H1 (cell line): Measurements from ENCODE around the gene IFNE. TPM values are rescaled to one million over a fixed set of nuclear protein-coding genes. Genes with fewer than 3 reads are reported as not detected.

Experiments used
- CTCF ChIA-PET: fragments of 300-600 bp; sonication (Branson Sonifier 250); formaldehyde crosslinking; loops from one replicate; lab custom pipeline; 2021; ENCODE audit not compliant: partially characterized antibody; lab: Charles Lee
- POLR2A ChIA-PET: fragments of 300-600 bp; sonication (Branson Sonifier 250); formaldehyde crosslinking; loops from one replicate; lab custom pipeline; 2021; ENCODE audit warnings: inconsistent platforms; ENCODE audit not compliant: partially characterized antibody; lab: Charles Lee
- DNase-seq, 2 experiments: peaks; one replicate each; pipeline versions ENCODE4 v3.0.0 to v3.0.0-alpha.2; 2010 to 2022; ENCODE audit warnings: low spot score in 2 of 2, low read depth in 1 of 2, mixed read lengths in 1 of 2
- FAIRE-seq: peaks from 2 replicates; lab custom pipeline; 2011; peaks lifted over from hg19 to GRCh38; lab: Jason Lieb, UNC
- H2AFZ ChIP-seq: 2 replicates; pipeline ENCODE4 v1.8.1; 2012; ENCODE audit warnings: low read length, inconsistent platforms
- H2AK5ac ChIP-seq: 2 replicates; pipeline ENCODE4 v1.6.1; 2013; ENCODE audit warnings: low read depth, low read length
- H2BK120ac ChIP-seq: replicated peaks from 2 replicates; pipeline ENCODE3; 2013; ENCODE audit warnings: low read depth, low read length, inconsistent platforms
- H2BK12ac ChIP-seq: 2 replicates; pipeline ENCODE4 v1.6.1; 2013; ENCODE audit warnings: low read depth, low read length
- H2BK15ac ChIP-seq: 2 replicates; pipeline ENCODE4 v1.6.1; 2013; ENCODE audit warnings: low read length
- H2BK20ac ChIP-seq: 2 replicates; pipeline ENCODE4 v1.6.1; 2013; ENCODE audit warnings: low read length
- H2BK5ac ChIP-seq: 2 replicates; pipeline ENCODE4 v1.6.1; 2013; ENCODE audit warnings: low read depth, low read length
- H3K14ac ChIP-seq: 2 replicates; pipeline ENCODE4 v1.6.1; 2013; ENCODE audit warnings: inconsistent platforms; ENCODE audit not compliant: insufficient read length
- H3K18ac ChIP-seq: 2 replicates; pipeline ENCODE4 v1.6.1; 2013; ENCODE audit warnings: low read length; ENCODE audit errors: extremely low read depth
- H3K23ac ChIP-seq: 2 replicates; pipeline ENCODE4 v1.6.1; 2013; ENCODE audit warnings: inconsistent platforms; ENCODE audit not compliant: insufficient read length
- H3K23me2 ChIP-seq: 2 replicates; pipeline ENCODE4 v1.6.1; 2013; ENCODE audit warnings: low read depth, low read length
- H3K27ac ChIP-seq: 2 replicates; pipeline ENCODE4 v1.6.1; 2011; ENCODE audit warnings: low read depth, low read length, inconsistent platforms
- H3K27me3 ChIP-seq, 4 experiments: replicated peaks in 1 of 4; 1 replicate in 1 of 4; 2 replicates in 3 of 4; pipeline versions ENCODE4 v1.6.1 to v1.8.1; 2011 to 2013; ENCODE audit warnings: low read length in 3 of 4, mild to moderate bottlenecking in 3 of 4, inconsistent platforms in 2 of 4, mixed read lengths in 2 of 4, moderate library complexity in 1 of 4; ENCODE audit not compliant: control insufficient read depth in 3 of 4, insufficient read depth in 3 of 4; ENCODE audit errors: extremely low read depth in 1 of 4
- H3K36me3 ChIP-seq, 4 experiments: 2 replicates each; pipeline versions ENCODE4 v1.6.1 to v1.8.1; 2011 to 2013; ENCODE audit warnings: mild to moderate bottlenecking in 4 of 4, low read length in 3 of 4, moderate library complexity in 2 of 4, control low read depth in 1 of 4, inconsistent platforms in 1 of 4; ENCODE audit not compliant: insufficient read depth in 4 of 4, control insufficient read depth in 2 of 4
- H3K4ac ChIP-seq: replicated peaks from 2 replicates; pipeline ENCODE3; 2013; ENCODE audit warnings: low read length, low read depth, mixed read lengths, inconsistent platforms; ENCODE audit not compliant: insufficient read length
- H3K4me1 ChIP-seq, 4 experiments: replicated peaks in 1 of 4; 1 replicate in 1 of 4; 2 replicates in 3 of 4; pipeline versions ENCODE4 v1.6.1 to v1.8.1; 2011 to 2013; ENCODE audit warnings: low read length in 3 of 4, inconsistent platforms in 2 of 4, mixed read lengths in 1 of 4; ENCODE audit not compliant: insufficient read depth in 4 of 4, control insufficient read depth in 3 of 4
- H3K4me2 ChIP-seq, 2 experiments: 2 replicates each; pipeline versions ENCODE4 v1.6.1 to v1.8.1; 2011 to 2013; ENCODE audit warnings: low read depth in 2 of 2, low read length in 2 of 2, control low read depth in 1 of 2, inconsistent platforms in 1 of 2, mild to moderate bottlenecking in 1 of 2; ENCODE audit not compliant: insufficient read depth in 1 of 2
- H3K4me3 ChIP-seq, 4 experiments: fragments of 200-600, 300-600 bp in 1 of 4; sonication (generic), shearing (Covaris generic), sonication (Bioruptor Twin) in 1 of 4; 2 replicates each; pipeline versions ENCODE4 v1.5.1 to v1.8.1; 2011 to 2016; ENCODE audit warnings: low read length in 4 of 4, low read depth in 3 of 4, control low read depth in 2 of 4, inconsistent platforms in 2 of 4, mild to moderate bottlenecking in 2 of 4, mixed read lengths in 1 of 4, moderate library complexity in 1 of 4; ENCODE audit not compliant: insufficient read depth in 2 of 4; ENCODE audit errors: extremely low read depth in 1 of 4
- H3K56ac ChIP-seq: replicated peaks from 2 replicates; pipeline ENCODE3; 2013; ENCODE audit warnings: low read depth, mild to moderate bottlenecking, mixed read lengths, low read length, inconsistent platforms; ENCODE audit not compliant: insufficient read length
- H3K79me1 ChIP-seq: 2 replicates; pipeline ENCODE4 v1.6.1; 2013; ENCODE audit warnings: low read depth, low read length, control low read depth
- H3K79me2 ChIP-seq, 2 experiments: 2 replicates each; pipeline versions ENCODE4 v1.6.1 to v1.8.1; 2012 to 2013; ENCODE audit warnings: low read length in 2 of 2, mild to moderate bottlenecking in 2 of 2, inconsistent platforms in 1 of 2; ENCODE audit not compliant: insufficient read depth in 2 of 2, control insufficient read depth in 1 of 2
- H3K9ac ChIP-seq, 4 experiments: replicated peaks in 1 of 4; 1 replicate in 1 of 4; 2 replicates in 3 of 4; pipeline versions ENCODE4 v1.6.1 to v1.8.1; 2011 to 2013; ENCODE audit warnings: low read depth in 3 of 4, low read length in 3 of 4, control low read depth in 2 of 4, mild to moderate bottlenecking in 2 of 4, moderate library complexity in 2 of 4, inconsistent platforms in 1 of 4; ENCODE audit errors: extremely low read depth in 1 of 4
- H3K9me3 ChIP-seq, 2 experiments: 2 replicates each; pipeline versions ENCODE4 v1.6.1 to v1.8.1; 2012 to 2013; ENCODE audit warnings: mild to moderate bottlenecking in 2 of 2, moderate library complexity in 2 of 2, control low read depth in 1 of 2, inconsistent platforms in 1 of 2, low read depth in 1 of 2, low read length in 1 of 2, mixed read lengths in 1 of 2; ENCODE audit not compliant: insufficient read depth in 2 of 2
- H4K20me1 ChIP-seq, 2 experiments: replicated peaks in 1 of 2; 2 replicates each; pipeline versions ENCODE3 to v1.8.1; 2011 to 2013; ENCODE audit warnings: inconsistent platforms in 2 of 2, low read length in 2 of 2, mild to moderate bottlenecking in 1 of 2; ENCODE audit not compliant: insufficient read depth in 2 of 2, control insufficient read depth in 1 of 2
- H4K5ac ChIP-seq: 2 replicates; pipeline ENCODE4 v1.6.1; 2013; ENCODE audit warnings: low read length, low read depth, mixed read lengths, inconsistent platforms; ENCODE audit not compliant: insufficient read length
- H4K8ac ChIP-seq: 2 replicates; pipeline ENCODE4 v1.8.0; 2013; ENCODE audit warnings: mild to moderate bottlenecking, moderate library complexity, low read length, inconsistent platforms; ENCODE audit not compliant: insufficient read depth; ENCODE audit errors: extremely low read depth
- H4K91ac ChIP-seq: replicated peaks from 2 replicates; pipeline ENCODE3; 2013; ENCODE audit warnings: low read length, mixed read lengths, inconsistent platforms; ENCODE audit not compliant: insufficient read length
- CBX5 ChIP-seq: fragments of 300-800, 300-1000 bp; sonication (generic); IDR thresholded peaks from 2 replicates; pipeline ENCODE4 v1.7.1; 2016; ENCODE audit warnings: antibody characterized with exemption, low read length, low read depth
- CEBPB ChIP-seq: IDR thresholded peaks from 2 replicates; pipeline ENCODE4 v1.6.1; 2012; ENCODE audit warnings: low read depth, low read length
- CREB1 ChIP-seq: IDR thresholded peaks from 2 replicates; pipeline ENCODE4 v1.6.1; 2012; ENCODE audit warnings: inconsistent platforms
- CTBP2 ChIP-seq: IDR thresholded peaks from 2 replicates; pipeline ENCODE4 v1.7.0; 2011; ENCODE audit warnings: borderline replicate concordance, mild to moderate bottlenecking, moderate library complexity, mixed read lengths, low read length; ENCODE audit not compliant: insufficient read depth, insufficient read length
- HDAC2 ChIP-seq, 2 experiments: fragments of 300-600 bp in 1 of 2; sonication (generic) in 1 of 2; IDR thresholded peaks; 2 replicates each; pipeline ENCODE4 v1.6.1; 2011 to 2012; ENCODE audit warnings: low read depth in 2 of 2, low read length in 2 of 2, mild to moderate bottlenecking in 2 of 2, moderate library complexity in 2 of 2, borderline replicate concordance in 1 of 2, inconsistent platforms in 1 of 2
- JUND ChIP-seq: IDR thresholded peaks from 2 replicates; pipeline ENCODE4 v1.6.1; 2011; ENCODE audit warnings: mild to moderate bottlenecking, improper control_type of control experiment, low read length
- KDM5A ChIP-seq: fragments of 200-600 bp; IDR thresholded peaks from 2 replicates; pipeline ENCODE4 v1.7.1; 2012; ENCODE audit warnings: mild to moderate bottlenecking, low read length, inconsistent platforms, mixed read lengths
- SP2 ChIP-seq: IDR thresholded peaks from 2 replicates; pipeline ENCODE4 v1.6.1; 2012; ENCODE audit warnings: mild to moderate bottlenecking, low read length, inconsistent platforms
- TAF7 ChIP-seq: optimal IDR thresholded peaks from 2 replicates; pipeline ENCODE3; 2011; ENCODE audit warnings: low read depth, mild to moderate bottlenecking, inconsistent platforms, low read length, moderate library complexity, borderline replicate concordance
- WGBS, 2 experiments: shearing (Covaris generic) in 1 of 2; methylation state at CpG; one replicate each; pipeline versions ENCODE4 v1.1.6 to v1.1.7; 2013 to 2015; ENCODE audit warnings: low lambda C conversion rate in 2 of 2, mixed read lengths in 2 of 2, inconsistent platforms in 1 of 2, low coverage in 1 of 2, missing lambda C conversion rate in 1 of 2; ENCODE audit not compliant: insufficient replicate concordance in 2 of 2, insufficient coverage in 1 of 2, insufficient read length in 1 of 2; ENCODE audit errors: extremely low coverage in 1 of 2, missing lambda C conversion rate in 1 of 2; 5-methylcytosine and 5-hydroxymethylcytosine counted together
- polyA plus RNA-seq, 7 experiments: library from polyadenylated mRNA; depleted of rRNA in 3 of 7; stranded (reverse) in 5 of 7; unstranded in 2 of 7; fragments of >200 nt in 5 of 7; fragments of 200-250 nt in 2 of 7; gene quantifications; 1 replicate in 5 of 7; 2 replicates in 1 of 7; 4 replicates in 1 of 7; pipeline versions ENCODE4 v1.2.1 to v1.2.3, GENCODE V29; 2011 to 2013; ENCODE audit warnings: missing spikeins in 2 of 7, mixed read lengths in 2 of 7
- total RNA-seq: library from RNA; stranded (reverse); fragmentation: NEBNext Ultra II Directional; extraction: Animal tissue kit (Norgen Biotek cat#: 25700); gene quantifications from 2 replicates; pipeline ENCODE4 v1.2.1, GENCODE V29; 2021

The IFNE gene
- total and polyA plus RNA-seq, 2 of the 8 experiments (the other 6 are each of a cell fraction or from before 2014, with no cell fraction given): 0.08 TPM; not detected in 1

- Histone ChIP-seq H3K79me1 (no peaks in the 10 kb centered on the region), H4K5ac (no peak overlapping the region), H4K20me1 (no peaks in the 10 kb centered on the region), H2BK120ac (no peak overlapping the region), H3K9me3 (no peaks in the 10 kb centered on the region), H3K4ac (no peak overlapping the region), H2AFZ (no peak overlapping the region), H3K27ac (no peak overlapping the region), H2BK5ac (no peak overlapping the region), H3K14ac (no peak overlapping the region), H3K79me2 (no peaks in the 10 kb centered on the region), H3K36me3 (no peaks in the 10 kb centered on the region), H2BK15ac (no peak overlapping the region), H3K23ac (no peak overlapping the region), H4K91ac (no peak overlapping the region), H3K56ac (no peak overlapping the region), H3K4me1 (no peaks in the 10 kb centered on the region; a peak in 1 of 7 replicates), H3K18ac (no peak overlapping the region), H2BK12ac (no peak overlapping the region), H4K8ac (no peak overlapping the region), H3K4me3 (no peak overlapping the region), H3K4me2 (no peak overlapping the region), H2AK5ac (no peak overlapping the region), H3K27me3 (no peaks in the 10 kb centered on the region), H3K9ac (no peak overlapping the region), H3K23me2 (no peaks in the 10 kb centered on the region; the same call in 1 of the 2 replicates), H2BK20ac (no peak overlapping the region)
- ChIA-PET CTCF (interaction anchor here (1.0 kb wide), 1 partner anchor 11 kb away, joined by 5 read pairs; no protein-coding TSS in a partner anchor), POLR2A (no interaction called here)
- WGBS, 2 experiments: 91% methylated on average over 2 of the region's 2 CpGs; no CpG with 5 or more reads in 1 of the 2 experiments
- DNase-seq: no peak
- FAIRE-seq: no peak
- TF ChIP-seq KDM5A (no peak), CBX5 (no peak), JUND (no peak), TAF7 (no peak), CEBPB (no peak), HDAC2 (IDR thresholded peaks at IDR 0.05; ENCODE audit: borderline replicate concordance in 1 of 2, low read depth in 2 of 2, low read length in 2 of 2) (no peak), CREB1 (no peak), SP2 (no peak), CTBP2 (no peak)
Observed at GRCh38 chr9:21504113-21504512, 22.0 kb upstream of the IFNE start.
